Glomerular visceral epithelial cell (primary cell): ENCODE results near the gene MYL12A.
"Not testable (repeated sequence)": the region's sequence is repeated elsewhere in the genome, so short reads cannot be mapped to it uniquely, and the experiment has no call there.

Experiments
- DNase-seq: peaks from one replicate; pipeline ENCODE4 v3.0.0-alpha.2; 2016; ENCODE audit errors: extremely low spot score

The MYL12A gene

DNA sequence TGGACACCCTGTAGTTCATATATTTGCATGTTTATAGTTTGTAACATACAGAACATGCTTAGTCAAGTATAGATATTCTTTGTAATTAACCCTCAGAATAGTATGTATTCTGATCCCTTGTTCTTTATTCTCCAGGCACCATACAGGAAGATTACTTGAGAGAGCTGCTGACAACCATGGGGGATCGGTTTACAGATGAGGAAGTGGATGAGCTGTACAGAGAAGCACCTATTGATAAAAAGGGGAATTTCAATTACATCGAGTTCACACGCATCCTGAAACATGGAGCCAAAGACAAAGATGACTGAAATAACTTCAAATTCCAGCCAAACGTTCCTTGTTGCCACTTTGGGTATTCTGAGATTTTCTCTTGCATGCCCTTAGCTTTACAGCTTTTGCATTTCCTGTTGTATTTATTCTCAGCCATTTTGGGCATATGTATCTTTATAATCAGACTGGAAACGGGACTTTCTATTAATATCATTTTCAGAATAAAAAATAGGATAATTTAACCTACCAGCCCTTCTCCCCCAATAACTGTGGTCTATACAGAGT, 8.1 kb downstream of the MYL12A start:
- no peak for DNase-seq

GRCh38 chr18:3256693-3257626, 9.4 kb downstream of the MYL12A start:
- DNase-seq: peak; percentile 51

- DNase-seq: no peak
These were observed 10.1 kb downstream of the MYL12A start for GRCh38 chr18:3257627-3258120.

DNA sequence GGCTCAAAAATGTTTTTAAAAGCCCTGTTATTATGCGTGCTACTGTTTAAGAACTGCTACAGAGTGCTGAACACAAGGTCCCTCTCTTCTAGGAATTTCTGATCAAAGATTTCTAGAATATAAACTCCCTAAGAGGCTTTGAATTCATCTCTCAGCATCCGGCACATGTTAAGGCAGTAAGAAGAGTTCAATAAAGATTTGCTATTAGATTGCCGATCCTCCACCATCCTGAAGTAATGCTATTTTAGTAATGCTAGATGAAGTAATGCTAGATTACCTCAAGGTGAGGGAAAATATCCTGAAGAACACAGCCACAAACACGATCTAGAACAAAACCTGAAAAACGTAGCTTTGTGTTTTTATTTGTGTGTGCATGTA, 13.4 kb downstream of the MYL12A start:
- no peak for DNase-seq

- DNase-seq: peak; percentile 83
These were observed 14.0 kb downstream of the MYL12A start, which contains the start of gene MYL12B for GRCh38 chr18:3261373-3262233. Gene MYL12B, plus strand, starts transcription at chr18:3262133. Its CDS starts 10,766 bp downstream, at chr18:3272899.

- peak; percentile 46 for DNase-seq
These were observed 14.9 kb downstream of the MYL12A start for GRCh38 chr18:3262234-3263131.

DNA sequence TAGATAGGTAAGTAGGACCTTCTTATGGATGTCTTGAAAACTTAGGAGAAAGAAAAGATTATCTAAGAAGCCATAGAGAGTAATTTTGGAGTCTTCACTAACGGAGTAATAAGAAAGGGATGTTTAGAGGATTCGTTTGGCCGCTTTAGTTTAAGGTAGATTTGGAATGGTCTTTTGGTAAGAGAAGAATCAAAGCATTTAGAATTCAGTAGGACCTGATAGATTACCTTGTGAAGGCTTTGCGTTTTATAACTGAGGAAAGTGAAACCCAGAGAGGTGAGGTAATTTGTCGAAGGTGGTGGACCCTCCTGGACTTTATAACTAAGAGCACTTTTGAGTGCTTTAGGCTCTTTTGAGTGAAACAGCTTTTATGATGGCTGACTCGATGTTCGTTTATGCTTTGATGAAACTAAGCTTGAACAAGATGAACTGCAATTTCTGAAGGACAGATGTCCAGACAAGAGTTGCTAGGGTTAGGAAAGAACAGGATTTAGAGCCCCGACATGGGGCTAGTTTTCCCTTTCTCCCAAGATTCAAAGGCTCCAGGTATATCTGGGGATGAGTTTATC, 15.6 kb downstream of the MYL12A start:
- DNase-seq: no peak

DNA sequence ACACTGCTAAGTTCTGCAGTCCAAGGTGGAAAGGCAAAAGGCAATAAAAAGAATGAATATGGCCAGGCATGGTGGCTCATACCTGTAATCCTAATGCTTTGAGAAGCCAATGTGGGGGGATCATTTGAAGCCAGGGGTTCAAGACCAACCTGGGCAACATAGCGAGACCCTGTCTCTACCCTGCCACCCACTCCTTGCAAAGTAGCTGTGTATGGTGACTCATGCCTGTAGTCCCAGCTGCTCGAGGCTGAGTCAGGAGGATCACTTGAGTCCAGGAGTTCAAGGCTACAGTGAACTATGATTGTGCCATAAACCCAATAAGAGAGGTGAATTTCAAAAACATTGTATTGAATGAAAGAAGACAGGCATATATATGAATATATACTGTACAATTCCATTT, 16.8 kb downstream of the MYL12A start:
- no peak for DNase-seq

GRCh38 chr18:3265564-3266033, 18.0 kb downstream of the MYL12A start:
- no peak for DNase-seq

- DNase-seq: no peak
These were observed 18.5 kb downstream of the MYL12A start for GRCh38 chr18:3266062-3266608.

DNA sequence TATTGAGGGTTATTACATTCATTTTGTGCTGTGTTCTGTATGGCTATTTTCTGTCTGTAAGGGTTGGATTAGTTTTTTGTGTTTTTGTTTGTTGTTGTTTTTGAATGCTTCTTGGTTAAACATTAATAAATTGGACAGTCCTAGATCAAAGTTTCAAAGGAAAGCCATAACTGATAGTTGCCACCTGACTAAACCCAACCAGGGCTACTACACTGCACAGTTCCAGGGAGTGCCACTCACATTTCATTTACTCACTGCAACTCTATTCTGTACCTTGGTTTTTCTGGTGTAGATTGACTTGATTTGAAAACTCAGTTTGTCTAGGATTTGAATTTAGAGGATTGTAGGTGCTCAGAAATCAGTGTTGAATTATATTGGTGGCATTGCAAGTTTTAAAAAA, 20.7 kb downstream of the MYL12A start:
- DNase-seq: no peak

GRCh38 chr18:3269241-3269913, 21.8 kb downstream of the MYL12A start:
- DNase-seq: no peak

- DNase-seq: no peak
These were observed 22.3 kb downstream of the MYL12A start for GRCh38 chr18:3269914-3270299.

- no peak for DNase-seq
These were observed 25.4 kb downstream of the MYL12A start for GRCh38 chr18:3273042-3273441.

DNA sequence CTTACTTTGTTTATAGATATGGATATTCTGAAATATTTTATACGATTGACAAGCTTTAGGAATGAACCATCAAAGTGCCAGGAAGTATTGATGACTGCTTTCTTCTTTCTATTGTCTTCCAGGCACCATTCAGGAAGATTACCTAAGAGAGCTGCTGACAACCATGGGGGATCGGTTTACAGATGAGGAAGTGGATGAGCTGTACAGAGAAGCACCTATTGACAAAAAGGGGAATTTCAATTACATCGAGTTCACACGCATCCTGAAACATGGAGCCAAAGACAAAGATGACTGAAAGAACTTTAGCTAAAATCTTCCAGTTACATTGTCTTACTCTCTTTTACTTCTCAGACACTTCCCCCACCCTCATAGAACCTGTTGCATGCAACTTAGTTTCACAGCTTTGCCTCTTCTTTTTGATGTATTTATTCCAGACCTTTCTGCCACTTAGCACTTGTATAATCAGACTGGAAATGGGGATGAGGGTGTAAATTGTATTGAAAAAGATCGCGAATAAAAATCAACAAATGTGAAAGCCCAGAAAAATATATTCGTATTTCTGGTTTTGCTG, 30.1 kb downstream of the MYL12A start:
- DNase-seq: not testable (repeated sequence)

DNA sequence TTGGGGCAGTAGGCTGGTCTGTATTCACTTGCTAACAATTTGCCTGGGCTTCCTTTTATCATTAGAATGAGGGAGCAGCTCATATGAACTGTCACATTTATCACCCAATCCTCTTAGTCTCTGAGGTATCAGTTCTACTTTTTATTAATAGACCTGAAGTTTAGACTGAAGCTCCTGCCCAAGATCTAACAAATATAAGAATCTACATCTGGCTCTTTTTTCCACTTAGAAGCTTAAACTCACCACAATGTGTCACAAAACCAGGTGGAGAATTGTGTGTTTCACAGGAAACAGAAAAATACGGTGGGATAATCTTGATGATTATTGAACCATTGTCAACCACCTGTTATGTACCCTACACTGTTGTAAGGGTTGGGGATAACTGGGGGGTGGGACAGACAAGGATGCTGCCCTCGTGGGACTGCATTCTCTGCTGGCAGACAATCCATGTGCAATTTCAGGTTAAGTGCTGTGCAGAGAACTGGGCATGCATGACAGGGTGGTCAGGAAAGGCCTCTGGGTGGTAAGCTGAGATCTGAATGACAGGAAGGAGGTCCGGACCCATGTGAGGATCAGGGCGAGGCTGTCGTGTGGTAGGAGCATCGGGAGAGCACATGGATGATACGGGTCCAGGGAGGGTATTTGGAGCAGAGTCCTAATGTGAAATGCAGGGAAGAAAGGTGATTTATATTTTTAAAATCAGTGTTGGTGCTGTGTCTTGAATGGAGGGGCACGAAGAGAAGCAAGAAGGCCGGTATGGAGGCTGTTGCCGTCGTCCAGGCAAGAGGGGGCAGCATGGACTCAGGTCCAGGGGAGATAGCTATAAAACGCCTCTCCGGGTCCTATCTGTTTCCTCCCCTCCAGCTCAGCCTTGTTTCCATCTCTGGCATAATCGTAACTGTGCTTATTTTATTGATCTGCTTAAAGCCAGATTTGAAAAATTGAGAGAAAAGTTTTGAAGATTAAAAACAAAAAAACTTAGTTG, 31.9 kb downstream of the MYL12A start:
- no peak for DNase-seq

DNA sequence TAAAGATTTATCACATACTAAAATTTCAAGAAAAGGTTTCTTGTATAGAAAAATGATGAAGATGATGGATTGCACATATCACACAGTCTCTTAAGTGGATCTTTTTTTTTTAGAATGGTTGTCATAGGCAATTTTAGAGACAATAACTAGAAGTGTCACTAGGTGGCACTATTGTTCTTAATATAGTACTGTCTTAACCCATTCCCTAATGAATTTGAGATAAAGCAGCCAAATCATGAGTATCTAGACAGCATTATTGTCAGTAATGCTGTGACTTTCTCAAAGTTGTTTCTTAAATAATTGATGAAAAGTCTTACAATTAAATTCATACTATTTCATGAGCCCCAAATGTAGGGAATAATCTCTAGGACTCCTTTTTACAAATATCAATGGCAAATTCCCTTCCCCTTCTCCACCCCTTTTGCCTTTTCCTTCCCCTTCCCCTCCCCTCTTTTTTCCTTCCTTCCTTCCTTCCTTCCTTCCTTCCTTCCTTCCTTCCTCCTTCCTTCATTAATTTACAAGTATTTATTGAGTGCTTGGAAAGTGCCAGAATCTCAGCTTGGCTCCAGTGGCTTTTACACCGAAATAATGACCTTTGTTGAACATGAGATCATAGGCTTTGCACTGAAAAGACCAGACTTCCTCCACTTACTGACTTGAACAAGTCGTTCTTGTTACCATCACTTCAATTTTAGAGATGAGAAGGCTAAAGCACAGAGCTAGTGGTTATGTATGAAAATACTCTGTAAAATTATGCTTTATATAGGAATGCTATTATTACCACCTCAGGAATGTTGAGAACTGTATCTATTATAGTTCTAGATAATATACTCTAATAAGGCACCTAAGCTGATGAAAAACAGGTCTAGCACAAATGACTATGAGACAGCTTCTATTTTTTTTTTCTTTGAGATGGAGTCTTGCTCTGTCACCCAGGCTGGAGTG, 34.1 kb downstream of the MYL12A start:
- DNase-seq: peak; percentile 80
